ENCODE results near the gene PTGER2. TPM values are rescaled to one million over a fixed set of nuclear protein-coding genes. Genes with fewer than 3 reads are reported as not detected.
A peak's percentile ranks its signal among the peaks of the same experiment; 100 is the strongest.

PTGER2 gene
- total RNA-seq, 3 donors from 2014 or later, result 1.8 to 5.9 (median 4.9) TPM

- no peak for TF ChIP-seq POLR2A (IDR thresholded peaks at IDR 0.05)
- TF ChIP-seq POLR2AphosphoS5 (IDR thresholded peaks at IDR 0.05), result no peak
- TF ChIP-seq CTCF (IDR thresholded peaks at IDR 0.05), result no peak
- H3K4me1 ChIP-seq, result no peaks in the 10 kb centered on the region
- H3K36me3 ChIP-seq, result no peaks in the 10 kb centered on the region
- no peak overlapping the region for H3K27ac ChIP-seq
- intact Hi-C loops (cut with DNase I; ENCODE audit: low total_unique reads), result no loop called here
- H3K9me3 ChIP-seq, result no peaks in the 10 kb centered on the region
- no peak for DNase-seq (ENCODE audit: low spot score in 2 of 2)
- H3K27me3 ChIP-seq, result no peaks in the 10 kb centered on the region
- no peak overlapping the region for H3K4me3 ChIP-seq
Measured at GRCh38 chr14:52354242-52354641, 40.1 kb downstream of the PTGER2 start.

GRCh38 chr14:52355016-52355431 lies 40.9 kb downstream of the PTGER2 start:
- Histone ChIP-seq H3K27me3 (no peaks in the 10 kb centered on the region), H3K27ac (peak overlapping the region in 1 of 2 donors; percentile 52), H3K9me3 (no peaks in the 10 kb centered on the region), H3K36me3 (no peaks in the 10 kb centered on the region), H3K4me3 (no peak overlapping the region), H3K4me1 (no peaks in the 10 kb centered on the region)
- TF ChIP-seq POLR2AphosphoS5 (IDR thresholded peaks at IDR 0.05), result no peak
- TF ChIP-seq POLR2A (IDR thresholded peaks at IDR 0.05), result no peak
- intact Hi-C loops (cut with DNase I; ENCODE audit: low total_unique reads), result no loop called here
- DNase-seq (ENCODE audit: low spot score in 2 of 2), result no peak

- no peak for DNase-seq (ENCODE audit: low spot score in 2 of 2)
Measured at GRCh38 chr14:52355526-52355925, 41.4 kb downstream of the PTGER2 start.

GRCh38 chr14:52356025-52356424 lies 41.9 kb downstream of the PTGER2 start:
- DNase-seq (ENCODE audit: low spot score in 2 of 2), result no peak
- Histone ChIP-seq H3K36me3 (no peaks in the 10 kb centered on the region), H3K9me3 (no peaks in the 10 kb centered on the region), H3K27me3 (no peaks in the 10 kb centered on the region), H3K4me1 (no peaks in the 10 kb centered on the region), H3K27ac (no peak overlapping the region), H3K4me3 (no peak overlapping the region)
- intact Hi-C loops (cut with DNase I; ENCODE audit: low total_unique reads), result no loop called here
- TF ChIP-seq POLR2A (IDR thresholded peaks at IDR 0.05) (no peak), POLR2AphosphoS5 (IDR thresholded peaks at IDR 0.05) (no peak), CTCF (IDR thresholded peaks at IDR 0.05) (no peak)

More at GRCh38 chr14:52355526-52355925, 41.4 kb downstream of the PTGER2 start:
- no peak overlapping the region for H3K27ac ChIP-seq
- no peaks in the 10 kb centered on the region for H3K36me3 ChIP-seq
- TF ChIP-seq CTCF (IDR thresholded peaks at IDR 0.05), result no peak
- H3K4me3 ChIP-seq, result no peak overlapping the region
- H3K9me3 ChIP-seq, result no peaks in the 10 kb centered on the region
- no peaks in the 10 kb centered on the region for H3K27me3 ChIP-seq
- intact Hi-C loops (cut with DNase I; ENCODE audit: low total_unique reads), result no loop called here
- H3K4me1 ChIP-seq, result no peaks in the 10 kb centered on the region

- TF ChIP-seq POLR2AphosphoS5 (IDR thresholded peaks at IDR 0.05) (no peak), CTCF (IDR thresholded peaks at IDR 0.05) (no peak), POLR2A (IDR thresholded peaks at IDR 0.05) (no peak)
- no peak for DNase-seq (ENCODE audit: low spot score in 2 of 2)
- intact Hi-C loops (cut with DNase I; ENCODE audit: low total_unique reads), result no loop called here
- Histone ChIP-seq H3K9me3 (no peaks in the 10 kb centered on the region), H3K36me3 (no peaks in the 10 kb centered on the region), H3K27me3 (no peaks in the 10 kb centered on the region), H3K4me1 (no peaks in the 10 kb centered on the region), H3K4me3 (no peak overlapping the region), H3K27ac (peak overlapping the region in 1 of 2 donors; percentile 26)
Measured at GRCh38 chr14:52360831-52361230, 46.7 kb downstream of the PTGER2 start.
